GM12892 (cell line): ENCODE data around the gene SGF29.

ENCODE experiments used
- POLR2A ChIP-seq: IDR thresholded peaks from 2 replicates; pipeline ENCODE4 v1.6.1; 2011; ENCODE audit warnings: low read depth, low read length, control low read depth
- POLR2AphosphoS5 ChIP-seq: IDR thresholded peaks from 2 replicates; pipeline ENCODE4 v1.6.1; 2011; ENCODE audit warnings: low read depth, low read length, control low read depth

DNA sequence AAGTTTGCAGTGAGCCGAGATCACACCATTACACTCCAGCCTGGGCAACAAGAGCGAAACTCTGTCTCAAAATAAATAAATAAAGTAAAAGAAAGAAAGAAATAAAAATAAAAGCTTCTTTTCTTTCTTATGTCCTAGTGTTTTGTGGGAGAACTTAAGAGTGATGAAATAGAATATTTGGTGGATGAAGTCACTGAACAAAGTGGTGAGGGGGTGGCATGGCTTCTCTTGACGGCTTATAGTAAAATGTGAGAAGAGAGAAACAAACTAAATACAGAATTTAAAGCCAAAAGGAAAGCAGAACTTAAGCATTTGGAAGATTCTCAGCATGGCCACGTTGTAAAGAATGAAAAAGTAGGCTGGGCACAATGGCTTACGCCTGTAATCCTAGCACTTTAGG is 15.3 kb downstream of the SGF29 start:
- no peak for TF ChIP-seq POLR2A
- no peak for TF ChIP-seq POLR2AphosphoS5
